Ovary (tissue), 3 donors: ENCODE measurements around the gene ZNF534.

Experiments
- CTCF ChIP-seq, 3 donors: fragments of 450-650 bp in 2 of 3; fragments of 200-600 bp in 1 of 3; IDR thresholded peaks; one replicate each; pipeline versions ENCODE4 v1.5.1 to v1.8.0; 2016 to 2022; ENCODE audit warnings: antibody characterized with exemption in 3 of 3, mild to moderate bottlenecking in 1 of 3
- POLR2A ChIP-seq: fragments of 450-650 bp; IDR thresholded peaks from one replicate; pipeline ENCODE4 v1.6.1; 2017; ENCODE audit warnings: antibody characterized with exemption, mild to moderate bottlenecking, moderate library complexity
- donor health status: DM: no; HTN: no; CAD: no.

GRCh38 chr19:52398081-52398441 is 30.9 kb upstream of the ZNF534 start:
- TF ChIP-seq CTCF (IDR thresholded peaks at IDR 0.05) (no peak), POLR2A (no peak)
